Neural cell (in vitro differentiated cells): Measurements from ENCODE around the gene CHST8. TPM values are rescaled to one million over a fixed set of nuclear protein-coding genes. Genes with fewer than 3 reads are reported as not detected.

ENCODE experiments used
- H2AFZ ChIP-seq: fragments of 200-600, 300-800 bp; sonication (generic), shearing (Covaris generic); 2 replicates; pipeline ENCODE4 v1.6.0; 2014; ENCODE audit warnings: low read depth, mild to moderate bottlenecking, antibody characterized with exemption, low read length, moderate library complexity
- H3F3A ChIP-seq: fragments of 200-600 bp; shearing (Covaris generic); 2 replicates; pipeline ENCODE4 v1.6.1; 2016; ENCODE audit warnings: mild to moderate bottlenecking, moderate library complexity, mixed read lengths, antibody characterized with exemption, low read length; ENCODE audit not compliant: insufficient read depth, poor library complexity, severe bottlenecking
- H3K27ac ChIP-seq: fragments of 200-600, 300-800 bp; sonication (generic), shearing (Covaris generic); 2 replicates; pipeline ENCODE4 v1.5.1; 2014; ENCODE audit warnings: mild to moderate bottlenecking, low read length, moderate library complexity
- H3K27me3 ChIP-seq: fragments of 300-800, 200-600 bp; sonication (generic), shearing (Covaris generic); 2 replicates; pipeline ENCODE4 v1.6.0; 2014; ENCODE audit warnings: mild to moderate bottlenecking, low read depth, low read length, moderate library complexity; ENCODE audit not compliant: insufficient read depth
- H3K36me3 ChIP-seq: fragments of 300-800, 200-600 bp; sonication (generic), shearing (Covaris generic); 2 replicates; pipeline ENCODE4 v1.5.1; 2014; ENCODE audit warnings: mild to moderate bottlenecking, antibody characterized with exemption, low read length, moderate library complexity; ENCODE audit not compliant: insufficient read depth
- H3K4me2 ChIP-seq: fragments of 300-800, 200-600 bp; sonication (generic), shearing (Covaris generic); 2 replicates; pipeline ENCODE4 v1.6.0; 2014; ENCODE audit warnings: mild to moderate bottlenecking, low read length
- H3K4me3 ChIP-seq: fragments of 300-800, 200-600 bp; sonication (generic), shearing (Covaris generic); 2 replicates; pipeline ENCODE4 v1.5.1; 2014; ENCODE audit warnings: mild to moderate bottlenecking, low read length, moderate library complexity
- H3K79me2 ChIP-seq: fragments of 200-600 bp; shearing (Covaris generic); replicated peaks from 2 replicates; pipeline ENCODE4 v1.6.0; 2014; ENCODE audit warnings: mild to moderate bottlenecking, low read length, moderate library complexity; ENCODE audit not compliant: insufficient read depth
- H3K9ac ChIP-seq: fragments of 300-800, 200-600 bp; sonication (generic), shearing (Covaris generic); 2 replicates; pipeline ENCODE4 v1.6.1; 2016; ENCODE audit warnings: mild to moderate bottlenecking, low read length, mixed read lengths
- H3K9me2 ChIP-seq: fragments of 200-600 bp; shearing (Covaris generic); 2 replicates; pipeline ENCODE4 v1.6.1; 2016; ENCODE audit warnings: mild to moderate bottlenecking, low read length, mixed read lengths; ENCODE audit not compliant: insufficient read depth
- H3K9me3 ChIP-seq: fragments of 200-600, 300-800 bp; sonication (generic), shearing (Covaris generic); 2 replicates; pipeline ENCODE4 v1.6.1; 2016; ENCODE audit warnings: mild to moderate bottlenecking, mixed run types, low read length, moderate library complexity, mixed read lengths
- H4K20me1 ChIP-seq: fragments of 200-600 bp; shearing (Covaris generic); 2 replicates; pipeline ENCODE4 v1.6.1; 2016; ENCODE audit warnings: mild to moderate bottlenecking, mixed run types; ENCODE audit not compliant: insufficient read depth
- CTCF ChIP-seq: fragments of 450-650 bp; IDR thresholded peaks from 2 replicates; pipeline ENCODE4 v1.5.1; 2014; ENCODE audit warnings: antibody characterized with exemption, mild to moderate bottlenecking, moderate library complexity; ENCODE audit not compliant: poor library complexity, severe bottlenecking
- EP300 ChIP-seq: fragments of 450-650 bp; conservative IDR thresholded peaks from 2 replicates; pipeline ENCODE4 v1.6.1; 2014; ENCODE audit warnings: antibody characterized with exemption, mild to moderate bottlenecking, moderate library complexity; ENCODE audit not compliant: poor library complexity, severe bottlenecking
- EZH2 ChIP-seq: fragments of 200-600, 300-800 bp; shearing (Covaris generic), sonication (generic); IDR thresholded peaks from 2 replicates; pipeline ENCODE4 v1.6.1; 2014; ENCODE audit warnings: antibody characterized with exemption, low read length, borderline replicate concordance, mild to moderate bottlenecking; ENCODE audit not compliant: insufficient read depth, poor library complexity, severe bottlenecking
- POLR2AphosphoS5 ChIP-seq: IDR thresholded peaks from 2 replicates; pipeline ENCODE4 v1.6.1; 2012
- RAD21 ChIP-seq: fragments of 450-650 bp; conservative IDR thresholded peaks from 2 replicates; pipeline ENCODE4 v1.6.1; 2014; ENCODE audit warnings: antibody characterized with exemption, mild to moderate bottlenecking, moderate library complexity
- REST ChIP-seq: IDR thresholded peaks from 2 replicates; pipeline ENCODE4 v1.6.1; 2012; ENCODE audit warnings: borderline replicate concordance
- SMC3 ChIP-seq: fragments of 450-650 bp; conservative IDR thresholded peaks from 2 replicates; pipeline ENCODE4 v1.6.1; 2014; ENCODE audit warnings: antibody characterized with exemption, mild to moderate bottlenecking, moderate library complexity; ENCODE audit not compliant: poor library complexity
- TAF1 ChIP-seq: IDR thresholded peaks from 2 replicates; pipeline ENCODE4 v1.6.1; 2012; ENCODE audit warnings: low read depth
- polyA plus RNA-seq: library from polyadenylated mRNA; depleted of rRNA; stranded (reverse); fragments of >200 nt; gene quantifications from 2 replicates; pipeline ENCODE4 v1.2.3, GENCODE V29; 2014

CHST8 gene
- polyA plus RNA-seq, 1 donor from 2014 or later: 7.1 TPM

GRCh38 chr19:33808399-33808798, 186.6 kb downstream of the CHST8 start:
- no peaks in the 10 kb centered on the region for H3K9me3 ChIP-seq
- no peaks in the 10 kb centered on the region for H3K9me2 ChIP-seq
- TF ChIP-seq CTCF (no peak), EZH2 (no peak), REST (no peak), TAF1 (no peak), EP300 (no peak)
- H3K36me3 ChIP-seq: no peaks in the 10 kb centered on the region
- H3K4me2 ChIP-seq: no peak overlapping the region
- no peaks in the 10 kb centered on the region for H3K79me2 ChIP-seq
- H3K27me3 ChIP-seq: no peaks in the 10 kb centered on the region
- no peak overlapping the region for H2AFZ ChIP-seq
- no peak overlapping the region for H3K9ac ChIP-seq
- no peak overlapping the region for H3K4me3 ChIP-seq
- no peak overlapping the region for H3K27ac ChIP-seq
- no peaks in the 10 kb centered on the region for H3F3A ChIP-seq
- no peaks in the 10 kb centered on the region for H4K20me1 ChIP-seq

GRCh38 chr19:33809960-33810359, 188.2 kb downstream of the CHST8 start:
- Histone ChIP-seq H3F3A (no peaks in the 10 kb centered on the region), H3K9me3 (no peaks in the 10 kb centered on the region), H3K4me2 (no peak overlapping the region), H3K9ac (no peak overlapping the region), H2AFZ (no peak overlapping the region), H3K27me3 (no peaks in the 10 kb centered on the region), H3K79me2 (no peaks in the 10 kb centered on the region), H3K9me2 (no peaks in the 10 kb centered on the region), H4K20me1 (no peaks in the 10 kb centered on the region), H3K27ac (no peak overlapping the region), H3K4me3 (no peak overlapping the region), H3K36me3 (no peaks in the 10 kb centered on the region)
- no peak for TF ChIP-seq CTCF
- no peak for TF ChIP-seq POLR2AphosphoS5
- no peak for TF ChIP-seq SMC3
- TF ChIP-seq EZH2: no peak
- TF ChIP-seq TAF1: no peak
- no peak for TF ChIP-seq RAD21
- TF ChIP-seq REST: no peak
- TF ChIP-seq EP300: no peak
